H9 (cell line): ENCODE results near the gene SIPA1L3. TPM values are rescaled to one million over a fixed set of nuclear protein-coding genes. Genes with fewer than 3 reads are reported as not detected.
A peak's percentile ranks its signal among the peaks of the same experiment; 100 is the strongest.

Experiments
- DNase-seq: peaks from one replicate; pipeline ENCODE4 v3.0.0-alpha.2; 2017
- H2AFZ ChIP-seq: one replicate; pipeline ENCODE4 v1.6.1; 2013; ENCODE audit warnings: mild to moderate bottlenecking, low read length, control low read depth, moderate library complexity
- H2AK5ac ChIP-seq: 2 replicates; pipeline ENCODE4 v1.6.1; 2013; ENCODE audit warnings: low read length, control low read depth, mixed read lengths; ENCODE audit not compliant: insufficient read length
- H2BK120ac ChIP-seq: one replicate; pipeline ENCODE4 v1.6.1; 2013; ENCODE audit warnings: low read depth, mild to moderate bottlenecking, low read length, control low read depth, inconsistent platforms; ENCODE audit not compliant: poor library complexity, severe bottlenecking
- H2BK12ac ChIP-seq: 2 replicates; pipeline ENCODE4 v1.6.1; 2013; ENCODE audit warnings: low read length, control low read depth, mixed read lengths, low read depth; ENCODE audit not compliant: insufficient read length
- H2BK15ac ChIP-seq: 2 replicates; pipeline ENCODE4 v1.6.1; 2013; ENCODE audit warnings: low read depth, low read length, control low read depth
- H2BK20ac ChIP-seq: one replicate; pipeline ENCODE4 v1.6.1; 2013; ENCODE audit warnings: low read depth, mild to moderate bottlenecking, low read length, control low read depth, inconsistent platforms; ENCODE audit not compliant: poor library complexity, severe bottlenecking
- H2BK5ac ChIP-seq: 2 replicates; pipeline ENCODE4 v1.6.1; 2013; ENCODE audit warnings: low read length, control low read depth, mixed read lengths; ENCODE audit not compliant: insufficient read length
- H3K14ac ChIP-seq: 2 replicates; pipeline ENCODE4 v1.6.1; 2013; ENCODE audit warnings: low read length, control low read depth; ENCODE audit not compliant: insufficient read depth
- H3K18ac ChIP-seq: 2 replicates; pipeline ENCODE4 v1.6.1; 2013; ENCODE audit warnings: low read depth, mild to moderate bottlenecking, mixed read lengths, low read length, control low read depth; ENCODE audit not compliant: insufficient read length
- H3K23ac ChIP-seq: 2 replicates; pipeline ENCODE4 v1.6.1; 2013; ENCODE audit warnings: low read length, control low read depth, mixed read lengths, low read depth; ENCODE audit not compliant: insufficient read length
- H3K23me2 ChIP-seq: 2 replicates; pipeline ENCODE4 v1.6.1; 2013; ENCODE audit warnings: low read depth, mild to moderate bottlenecking, mixed read lengths, low read length, control low read depth; ENCODE audit not compliant: insufficient read length, poor library complexity, severe bottlenecking
- H3K27ac ChIP-seq: 2 replicates; pipeline ENCODE4 v1.5.1; 2013; ENCODE audit warnings: low read length, control low read depth, mixed read lengths, low read depth; ENCODE audit not compliant: insufficient read length
- H3K27me3 ChIP-seq: 2 replicates; pipeline ENCODE4 v1.6.1; 2013; ENCODE audit warnings: low read length, control low read depth, inconsistent platforms; ENCODE audit not compliant: insufficient read depth
- H3K4ac ChIP-seq: 2 replicates; pipeline ENCODE4 v1.6.1; 2013; ENCODE audit warnings: low read depth, mild to moderate bottlenecking, control low read depth, inconsistent platforms, low read length, moderate library complexity
- H3K4me1 ChIP-seq: 2 replicates; pipeline ENCODE4 v1.6.1; 2013; ENCODE audit warnings: low read length, control low read depth, inconsistent platforms; ENCODE audit not compliant: insufficient read depth
- H3K4me2 ChIP-seq: 2 replicates; pipeline ENCODE4 v1.6.1; 2013; ENCODE audit warnings: low read length, control low read depth, mixed read lengths; ENCODE audit not compliant: insufficient read length, insufficient read depth
- H3K56ac ChIP-seq: 2 replicates; pipeline ENCODE4 v1.6.1; 2013; ENCODE audit warnings: low read depth, mild to moderate bottlenecking, mixed read lengths, low read length, control low read depth; ENCODE audit not compliant: insufficient read length
- H3K79me1 ChIP-seq: 2 replicates; pipeline ENCODE4 v1.6.1; 2013; ENCODE audit warnings: low read depth, mild to moderate bottlenecking, moderate library complexity, low read length, control low read depth, inconsistent platforms; ENCODE audit not compliant: insufficient read depth, poor library complexity, severe bottlenecking
- H3K79me2 ChIP-seq: 2 replicates; pipeline ENCODE4 v1.6.1; 2013; ENCODE audit warnings: low read length, control low read depth, inconsistent platforms; ENCODE audit not compliant: insufficient read depth
- H3K9ac ChIP-seq: 2 replicates; pipeline ENCODE4 v1.6.1; 2013; ENCODE audit warnings: low read length, control low read depth, mixed read lengths; ENCODE audit not compliant: insufficient read length; ENCODE audit errors: extremely low read depth
- H3K9me3 ChIP-seq: one replicate; pipeline ENCODE4 v1.6.1; 2013; ENCODE audit warnings: low read depth, low read length, inconsistent platforms; ENCODE audit not compliant: control insufficient read depth
- H3T11ph ChIP-seq: one replicate; pipeline ENCODE4 v1.6.1; 2013; ENCODE audit warnings: mild to moderate bottlenecking, low read length, control low read depth, inconsistent platforms
- H4K20me1 ChIP-seq: one replicate; pipeline ENCODE4 v1.6.1; 2013; ENCODE audit not compliant: control insufficient read depth, insufficient read length, insufficient read depth
- H4K5ac ChIP-seq: 2 replicates; pipeline ENCODE4 v1.6.1; 2013; ENCODE audit warnings: low read depth, mild to moderate bottlenecking, mixed read lengths, low read length, control low read depth; ENCODE audit not compliant: insufficient read length
- H4K8ac ChIP-seq: replicated peaks from 2 replicates; pipeline ENCODE4 v1.6.1; 2013; ENCODE audit warnings: low read length, control low read depth, mixed read lengths, low read depth; ENCODE audit not compliant: insufficient read length
- H4K91ac ChIP-seq: 2 replicates; pipeline ENCODE4 v1.6.1; 2013; ENCODE audit warnings: low read depth, mild to moderate bottlenecking, moderate library complexity, mixed read lengths, low read length, control low read depth; ENCODE audit not compliant: insufficient read length
- H3K27ac Mint-ChIP-seq, 3 experiments: 2 replicates in 2 of 3; 3 replicates in 1 of 3; pipeline ENCODE4 v1.8.0; 2020 to 2021; ENCODE audit warnings: mixed read lengths in 3 of 3, mild to moderate bottlenecking in 1 of 3, moderate library complexity in 1 of 3
- H3K27me3 Mint-ChIP-seq: 2 replicates; pipeline ENCODE4 v1.8.0; 2021; ENCODE audit warnings: low read depth, mild to moderate bottlenecking, moderate library complexity, mixed read lengths
- H3K36me3 Mint-ChIP-seq, 3 experiments: 2 replicates in 2 of 3; 3 replicates in 1 of 3; pipeline ENCODE4 v1.8.0; 2020 to 2021; ENCODE audit warnings: low read depth in 3 of 3, mixed read lengths in 3 of 3; ENCODE audit not compliant: insufficient read depth in 1 of 3
- H3K4me1 Mint-ChIP-seq, 2 experiments: 2 replicates each; pipeline ENCODE4 v1.8.0; 2020; ENCODE audit warnings: mixed read lengths in 2 of 2
- H3K4me3 Mint-ChIP-seq, 2 experiments: 2 replicates in 1 of 2; 3 replicates in 1 of 2; pipeline ENCODE4 v1.8.0; 2020 to 2021; ENCODE audit warnings: mild to moderate bottlenecking in 2 of 2, mixed read lengths in 2 of 2, moderate library complexity in 1 of 2
- H3K9me3 Mint-ChIP-seq, 2 experiments: 2 replicates in 1 of 2; 3 replicates in 1 of 2; pipeline ENCODE4 v1.8.0; 2020; ENCODE audit warnings: mild to moderate bottlenecking in 2 of 2, mixed read lengths in 2 of 2, moderate library complexity in 1 of 2
- WGBS: extraction: QIAGEN DNeasy Blood & Tissue Kit; methylation state at CpG from one replicate; pipeline ENCODE4 v1.1.7; 2013; ENCODE audit warnings: missing lambda C conversion rate, low lambda C conversion rate, mixed read lengths; ENCODE audit not compliant: insufficient read length; ENCODE audit errors: extremely low coverage; 5-methylcytosine and 5-hydroxymethylcytosine counted together
- total RNA-seq: library from RNA; stranded (reverse); gene quantifications from 2 replicates; pipeline ENCODE4 v1.2.1, GENCODE V29; 2021
- TF ChIP-seq, protein P1 (sequence below): fragments of 200-600 bp; sonication (generic); conservative IDR thresholded peaks from 3 replicates; pipeline ENCODE4 v1.8.0; 2021; ENCODE audit warnings: antibody characterized with exemption, mild to moderate bottlenecking

SIPA1L3 gene
- total RNA-seq, 1 experiment from 2014 or later, result 40.1 TPM

DNA sequence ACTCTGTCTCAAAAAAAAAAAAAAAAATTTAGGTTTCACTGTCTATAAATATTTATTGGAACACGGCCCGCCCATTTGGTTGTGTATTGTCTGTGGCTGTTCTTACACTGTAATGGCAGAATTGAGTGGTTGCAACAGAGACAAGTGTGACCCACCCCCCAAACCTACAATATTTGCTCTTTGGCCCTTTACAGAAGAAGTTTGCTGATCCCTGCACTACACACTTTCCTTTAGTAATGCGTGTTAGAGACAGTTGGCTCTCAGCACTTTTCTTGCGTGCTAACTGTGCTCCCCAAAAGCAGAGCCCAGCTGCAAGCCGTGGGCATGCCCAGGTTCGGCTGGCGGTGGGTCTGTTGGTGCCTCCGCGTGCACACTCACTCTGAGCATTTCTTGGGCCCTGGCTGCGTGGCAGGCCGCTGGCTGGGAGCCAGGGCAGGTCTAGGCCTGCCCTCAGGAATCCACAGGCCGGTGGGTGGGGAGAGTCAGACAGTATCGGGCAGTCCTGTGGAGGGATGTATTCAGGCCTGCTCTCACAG, 72.6 kb downstream of the SIPA1L3 start:
- Mint-ChIP-seq H3K36me3 (peaks cover 2 to 6% (median 5%) of the 10 kb centered on the region in 3 experiments; a peak in 5 of 7 replicates), H3K9me3 (no peaks in the 10 kb centered on the region), H3K4me3 (no peak overlapping the region), H3K27me3 (no peaks in the 10 kb centered on the region), H3K27ac (peak overlapping the region in 2 of 3 experiments; percentile 72 to 92; a peak in 5 of 7 replicates), H3K4me1 (peaks cover 28 to 30% of the 10 kb centered on the region in 2 experiments)
- no peak overlapping the region for H3K4ac ChIP-seq
- no peak overlapping the region for H4K5ac ChIP-seq
- TF ChIP-seq, protein P1, sequence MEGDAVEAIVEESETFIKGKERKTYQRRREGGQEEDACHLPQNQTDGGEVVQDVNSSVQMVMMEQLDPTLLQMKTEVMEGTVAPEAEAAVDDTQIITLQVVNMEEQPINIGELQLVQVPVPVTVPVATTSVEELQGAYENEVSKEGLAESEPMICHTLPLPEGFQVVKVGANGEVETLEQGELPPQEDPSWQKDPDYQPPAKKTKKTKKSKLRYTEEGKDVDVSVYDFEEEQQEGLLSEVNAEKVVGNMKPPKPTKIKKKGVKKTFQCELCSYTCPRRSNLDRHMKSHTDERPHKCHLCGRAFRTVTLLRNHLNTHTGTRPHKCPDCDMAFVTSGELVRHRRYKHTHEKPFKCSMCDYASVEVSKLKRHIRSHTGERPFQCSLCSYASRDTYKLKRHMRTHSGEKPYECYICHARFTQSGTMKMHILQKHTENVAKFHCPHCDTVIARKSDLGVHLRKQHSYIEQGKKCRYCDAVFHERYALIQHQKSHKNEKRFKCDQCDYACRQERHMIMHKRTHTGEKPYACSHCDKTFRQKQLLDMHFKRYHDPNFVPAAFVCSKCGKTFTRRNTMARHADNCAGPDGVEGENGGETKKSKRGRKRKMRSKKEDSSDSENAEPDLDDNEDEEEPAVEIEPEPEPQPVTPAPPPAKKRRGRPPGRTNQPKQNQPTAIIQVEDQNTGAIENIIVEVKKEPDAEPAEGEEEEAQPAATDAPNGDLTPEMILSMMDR, result no peak
- H2BK15ac ChIP-seq, result no peak overlapping the region
- no peak overlapping the region for H3K9ac ChIP-seq
- no peaks in the 10 kb centered on the region; the same call in 1 of the 2 replicates for H3K79me2 ChIP-seq
- H3T11ph ChIP-seq, result no peak overlapping the region
- no peak overlapping the region for H4K8ac ChIP-seq
- no CpG with 5 or more reads among the region's 13 CpGs for WGBS
- H2AFZ ChIP-seq, result no peak overlapping the region
- no peaks in the 10 kb centered on the region for H3K4me1 ChIP-seq
- no peak overlapping the region for H2BK120ac ChIP-seq
- no peak overlapping the region for H3K27ac ChIP-seq
- no peak overlapping the region for H2BK12ac ChIP-seq
- H4K91ac ChIP-seq, result no peak overlapping the region
- H4K20me1 ChIP-seq, result no peaks in the 10 kb centered on the region
- no peak for DNase-seq
- no peak overlapping the region for H2BK20ac ChIP-seq
- no peak overlapping the region for H3K23ac ChIP-seq
- H2AK5ac ChIP-seq, result no peak overlapping the region
- no peak overlapping the region for H3K4me2 ChIP-seq
- H3K9me3 ChIP-seq, result no peaks in the 10 kb centered on the region
- no peaks in the 10 kb centered on the region for H3K27me3 ChIP-seq
- H3K23me2 ChIP-seq, result no peaks in the 10 kb centered on the region
- peak overlapping the region; percentile 3; the same call in 1 of the 2 replicates for H3K14ac ChIP-seq
- H3K18ac ChIP-seq, result no peak overlapping the region
- no peak overlapping the region for H3K56ac ChIP-seq
- peaks cover 4% of the 10 kb centered on the region for H3K79me1 ChIP-seq
- no peak overlapping the region for H2BK5ac ChIP-seq
